NOMO-1 treated with DMSO at 0.1 percent for 48 hours (cell line): ENCODE measurements around the gene KIF26B.
"Not testable (repeated sequence)": the region's sequence is repeated elsewhere in the genome, so short reads cannot be mapped to it uniquely, and the experiment has no call there.

ENCODE experiments used
- DNase-seq: peaks from one replicate; lab custom pipeline; 2025; ENCODE audit not compliant: unreplicated experiment; lab: John Stamatoyannopoulos, UW

Gene KIF26B

DNA sequence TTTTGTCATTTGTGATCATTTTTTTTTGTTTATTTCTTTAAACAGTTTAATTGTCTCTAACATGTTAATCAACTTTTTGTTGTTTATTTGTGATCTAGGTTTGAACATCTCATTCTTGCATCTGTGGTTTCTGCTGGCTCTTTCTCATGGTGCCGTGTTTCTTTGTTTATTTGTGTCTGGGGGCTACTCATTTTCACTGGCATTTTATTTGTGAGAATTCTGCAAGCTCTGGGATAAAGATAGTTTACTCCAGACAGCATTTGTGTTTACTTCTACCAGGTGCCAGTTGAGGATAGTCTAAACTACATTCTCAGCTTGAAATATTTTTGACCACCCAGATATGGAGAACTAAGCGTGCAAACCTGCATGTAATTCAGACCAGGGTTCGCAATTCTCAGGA, 508.6 kb downstream of the KIF26B start:
- DNase-seq: no peak

DNA sequence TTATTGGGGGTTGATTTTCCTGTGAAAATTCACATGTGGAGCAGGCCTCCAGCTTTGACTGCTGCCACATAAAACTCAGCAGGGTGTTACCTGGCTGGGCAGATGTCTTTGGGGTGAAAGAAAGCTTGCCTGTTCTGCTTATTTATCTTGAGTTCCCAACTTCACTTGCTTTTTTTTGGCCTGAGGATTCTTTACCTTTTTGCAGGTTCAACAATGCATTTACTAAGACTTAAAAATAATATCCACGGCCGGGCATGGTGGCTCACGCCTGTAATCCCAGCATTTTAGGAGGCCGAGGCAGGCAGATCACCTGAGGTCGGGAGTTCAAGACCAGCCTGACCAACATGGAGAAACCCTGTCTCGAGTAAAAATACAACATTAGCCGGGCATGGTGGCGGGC, 509.1 kb downstream of the KIF26B start:
- no peak for DNase-seq

DNA sequence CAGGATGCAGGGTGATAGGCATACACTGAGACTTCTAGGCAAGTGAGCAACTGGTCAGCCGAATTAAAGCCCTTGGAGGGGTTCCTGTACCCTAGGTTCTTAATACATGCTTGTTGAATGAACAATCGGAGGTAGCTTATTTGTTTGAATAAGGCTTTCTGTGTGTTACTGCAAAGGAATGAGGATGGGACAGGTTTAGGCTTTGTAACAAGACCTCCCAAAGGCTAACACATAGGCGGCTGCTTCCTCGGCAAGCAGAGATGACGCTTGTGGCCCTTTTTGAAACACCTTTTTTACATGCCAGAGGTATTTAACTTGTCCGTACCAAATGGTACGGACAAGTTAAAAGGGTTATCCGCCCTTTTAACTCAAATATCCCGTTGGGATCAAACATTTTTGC, 511.6 kb downstream of the KIF26B start:
- DNase-seq: no peak

DNA sequence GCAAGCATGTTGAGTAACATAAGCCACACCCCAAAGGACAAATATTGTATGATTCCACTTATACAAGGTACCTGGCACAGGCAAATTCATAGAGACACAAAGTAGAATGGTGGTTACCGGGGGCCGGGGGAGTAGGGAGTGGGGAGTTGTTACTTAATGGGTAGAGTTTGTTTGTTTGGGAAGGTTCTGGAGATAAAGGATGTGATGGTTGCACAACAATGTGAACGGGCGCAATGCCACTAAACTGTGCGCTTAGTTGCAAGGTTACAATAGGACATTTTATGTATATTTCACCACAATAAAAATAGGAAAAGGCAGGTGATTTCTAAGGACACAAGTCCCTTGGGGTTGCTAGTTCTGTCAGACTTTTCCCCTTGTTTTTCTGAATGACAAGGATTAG, 516.6 kb downstream of the KIF26B start:
- no peak for DNase-seq

DNA sequence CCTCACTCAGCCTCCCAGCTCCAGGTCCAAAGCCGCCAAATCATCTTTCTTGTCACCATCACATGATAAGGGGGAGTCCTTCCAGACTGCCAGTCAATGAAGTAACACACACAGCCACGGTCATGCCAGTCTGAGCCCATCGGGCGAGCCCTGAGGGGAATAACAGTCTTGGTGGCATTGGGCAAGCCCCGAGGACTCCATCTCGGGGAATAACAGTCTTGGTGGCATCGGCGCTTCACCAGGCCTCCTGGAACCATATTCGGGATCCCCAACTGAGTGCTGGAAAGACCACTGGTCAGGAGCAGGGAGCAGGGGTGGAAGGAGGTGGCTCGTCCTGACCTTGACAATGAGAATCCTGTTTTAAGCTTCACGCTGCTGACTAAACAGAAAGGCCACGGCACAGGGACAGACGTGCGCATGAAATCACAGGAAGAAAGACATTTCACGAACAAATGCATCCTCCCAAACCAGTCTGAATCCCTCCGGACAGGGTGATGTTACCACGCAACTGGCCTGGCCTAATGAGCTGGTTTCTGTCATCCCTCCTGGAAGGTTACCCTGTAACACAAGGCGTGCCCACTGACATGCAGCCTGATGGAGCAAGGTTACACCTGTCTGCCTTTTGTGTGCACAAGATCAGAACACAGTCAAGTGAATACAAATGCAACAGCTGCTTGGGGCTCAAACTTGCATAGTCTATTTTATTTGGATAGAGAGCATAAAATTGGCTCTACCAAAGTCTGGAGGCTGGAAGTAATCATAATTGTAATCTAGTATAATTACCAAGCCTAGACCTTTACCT, 517.4 kb downstream of the KIF26B start:
- no peak for DNase-seq

DNA sequence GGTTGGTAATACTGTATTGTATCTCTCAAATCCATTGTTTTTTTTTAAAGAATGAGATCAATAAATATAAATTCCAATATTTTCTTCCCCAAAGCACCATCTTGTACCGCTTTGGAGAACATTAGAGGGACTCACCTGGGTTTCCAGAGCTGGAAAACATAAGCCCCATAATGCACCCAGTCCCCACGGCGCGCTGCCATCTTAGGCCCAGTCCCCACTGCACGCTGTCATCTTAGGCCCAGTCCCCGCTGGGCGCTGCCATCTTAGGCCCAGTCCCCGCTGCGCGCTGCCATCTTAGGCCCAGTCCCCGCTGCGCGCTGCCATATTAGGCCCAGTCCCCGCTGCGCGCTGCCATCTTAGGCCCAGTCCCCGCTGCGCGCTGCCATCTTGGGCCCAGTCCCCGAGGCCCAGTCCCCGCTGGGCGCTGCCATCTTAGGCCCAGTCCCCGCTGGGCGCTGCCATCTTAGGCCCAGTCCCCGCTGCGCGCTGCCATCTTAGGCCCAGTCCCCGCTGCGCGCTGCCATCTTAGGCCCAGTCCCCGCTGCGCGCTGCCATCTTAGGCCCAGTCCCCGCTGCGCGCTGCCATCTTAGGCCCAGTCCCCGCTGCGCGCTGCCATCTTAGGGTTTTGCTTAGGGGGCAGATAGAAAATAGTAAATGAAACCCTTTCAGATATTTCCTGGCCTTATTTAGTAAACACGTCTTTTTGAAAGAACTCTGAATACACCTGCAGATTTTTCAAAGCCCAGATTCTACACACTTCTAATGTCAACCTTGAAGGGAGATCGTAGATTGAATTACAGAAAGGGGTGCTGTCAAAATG, 518.3 kb downstream of the KIF26B start:
- DNase-seq: not testable (repeated sequence)

DNA sequence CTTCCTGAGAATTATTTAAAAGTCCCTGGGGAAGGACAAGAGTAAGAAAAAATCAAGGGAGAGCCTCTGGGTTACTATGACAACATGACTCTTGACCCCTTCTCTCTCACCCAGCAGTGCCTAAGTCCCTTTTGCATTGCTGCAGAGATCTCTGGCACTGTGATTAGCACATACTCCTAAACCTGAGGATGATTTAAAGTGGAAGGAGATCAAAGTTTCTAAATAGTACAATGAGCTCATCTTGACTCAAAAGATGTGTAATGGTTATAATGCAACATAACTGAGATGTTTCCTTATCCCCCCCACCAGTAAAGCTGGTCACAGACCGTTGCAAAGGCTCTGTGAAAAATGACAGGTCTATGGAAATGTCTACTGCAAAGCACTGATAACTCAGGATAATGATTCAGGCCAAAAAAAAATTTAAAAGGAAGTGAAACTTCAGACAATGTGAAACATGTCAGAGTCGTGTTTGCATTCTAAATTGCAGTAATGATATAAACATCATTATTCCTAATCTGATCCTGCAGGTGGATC, 519.2 kb downstream of the KIF26B start:
- peak; percentile 84 for DNase-seq

DNA sequence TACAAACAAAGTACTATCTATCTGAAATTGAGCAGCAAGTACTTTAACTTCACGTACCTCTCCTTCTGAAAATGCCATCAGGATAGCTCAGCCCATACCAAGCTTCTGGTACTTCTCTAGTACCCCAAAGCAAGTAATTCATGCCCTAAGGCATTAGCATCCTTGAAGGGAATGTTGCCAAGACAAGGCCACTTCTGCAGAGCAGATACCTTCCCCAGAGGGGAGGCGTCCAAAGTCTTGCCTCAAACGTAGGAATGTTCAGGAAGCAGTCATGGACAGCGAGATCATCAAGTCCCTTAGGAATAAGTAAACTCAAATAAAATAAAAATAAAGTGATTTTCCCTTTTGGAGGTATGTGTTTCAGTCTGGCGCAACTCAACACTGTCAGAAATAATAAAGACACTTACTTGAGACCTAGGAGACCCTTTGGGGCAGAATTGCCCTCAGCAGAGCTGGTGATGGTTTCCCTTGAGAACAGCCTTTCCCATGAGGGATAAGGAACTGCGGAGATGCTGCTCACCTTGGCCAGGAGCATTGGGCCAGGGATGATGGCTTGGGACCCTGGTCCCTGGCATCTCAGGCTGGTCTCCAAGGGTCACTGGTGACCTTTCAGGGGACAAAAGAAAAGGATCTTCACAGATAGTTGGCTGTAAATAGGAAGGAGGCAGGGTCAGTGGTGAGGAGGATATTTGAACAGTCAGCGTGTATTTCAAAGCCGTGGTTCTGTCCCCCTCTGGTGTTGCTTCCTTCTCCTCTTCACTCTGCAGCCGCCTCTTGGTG, 522.9 kb downstream of the KIF26B start:
- no peak for DNase-seq

DNA sequence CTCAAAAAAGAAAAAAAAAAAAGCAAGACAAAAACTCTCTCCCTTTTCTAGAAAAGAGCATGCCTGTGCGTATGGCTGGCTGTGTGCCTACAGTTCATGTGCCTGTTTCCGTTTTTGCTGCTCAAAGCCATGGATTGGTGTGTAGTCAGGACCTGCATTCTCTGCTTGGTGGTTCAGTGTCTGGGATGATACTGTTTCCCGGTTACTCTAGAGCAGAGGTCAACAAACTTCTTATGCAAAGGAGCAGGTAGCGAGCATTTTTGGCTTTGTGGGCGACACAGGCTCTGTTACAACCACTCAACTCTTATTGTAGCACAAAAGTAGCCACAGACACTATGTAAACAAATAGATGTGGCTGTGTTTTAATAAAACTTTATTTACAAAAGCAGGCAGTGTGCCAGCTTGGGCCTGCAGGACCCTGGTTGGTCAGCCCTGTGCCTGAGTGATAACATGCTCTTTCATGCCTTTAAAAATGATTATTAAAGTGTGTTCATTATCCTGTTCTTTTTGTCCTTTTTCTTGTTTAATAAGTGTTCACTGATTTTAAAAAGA, 524.2 kb downstream of the KIF26B start:
- DNase-seq: no peak

DNA sequence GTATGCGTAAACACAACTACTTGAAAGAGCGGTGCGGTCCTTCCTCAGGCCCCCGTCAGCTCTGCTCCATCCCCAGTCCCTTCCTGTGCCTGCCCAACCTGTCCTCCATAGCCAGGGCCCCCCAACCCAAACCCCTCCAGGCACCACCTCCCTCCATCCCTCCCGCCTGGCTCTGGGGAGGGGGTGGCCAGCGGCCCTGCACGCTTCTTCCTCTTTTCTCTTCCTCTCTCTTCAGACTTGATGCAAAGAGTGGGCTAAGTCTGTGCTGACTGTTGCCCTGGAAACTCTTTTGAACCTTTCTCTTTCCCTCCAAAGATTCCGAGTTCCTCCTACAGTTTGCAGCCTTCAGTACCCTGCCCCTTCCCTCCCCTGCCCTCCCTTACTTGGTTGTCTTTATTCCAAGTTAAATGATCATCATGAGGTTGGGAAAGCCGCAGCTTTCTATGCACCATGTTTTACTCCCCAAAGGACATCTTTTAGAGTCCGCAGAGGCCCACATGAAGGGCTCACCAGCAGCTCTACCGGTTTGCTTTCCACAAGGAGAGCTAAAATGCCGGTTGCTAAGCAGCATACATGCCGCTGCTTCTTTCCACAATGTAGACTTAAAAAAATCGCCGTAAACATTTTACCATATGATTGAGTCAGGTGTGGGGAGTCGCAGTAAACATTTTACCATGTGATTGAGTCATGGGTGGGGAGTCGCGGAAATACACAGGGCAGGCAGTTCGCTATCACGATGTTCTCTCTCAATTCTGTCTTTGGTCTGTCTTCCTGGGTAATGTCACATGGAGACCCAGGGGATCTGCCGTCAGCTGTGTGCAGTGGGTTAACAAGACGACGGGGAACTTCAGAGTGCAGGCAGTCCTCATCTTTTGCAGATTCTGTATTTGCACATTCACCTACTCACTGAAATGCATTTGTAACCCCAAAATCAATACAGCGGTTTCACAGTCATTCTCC, 525.3 kb downstream of the KIF26B start:
- DNase-seq: peak; percentile 58

DNA sequence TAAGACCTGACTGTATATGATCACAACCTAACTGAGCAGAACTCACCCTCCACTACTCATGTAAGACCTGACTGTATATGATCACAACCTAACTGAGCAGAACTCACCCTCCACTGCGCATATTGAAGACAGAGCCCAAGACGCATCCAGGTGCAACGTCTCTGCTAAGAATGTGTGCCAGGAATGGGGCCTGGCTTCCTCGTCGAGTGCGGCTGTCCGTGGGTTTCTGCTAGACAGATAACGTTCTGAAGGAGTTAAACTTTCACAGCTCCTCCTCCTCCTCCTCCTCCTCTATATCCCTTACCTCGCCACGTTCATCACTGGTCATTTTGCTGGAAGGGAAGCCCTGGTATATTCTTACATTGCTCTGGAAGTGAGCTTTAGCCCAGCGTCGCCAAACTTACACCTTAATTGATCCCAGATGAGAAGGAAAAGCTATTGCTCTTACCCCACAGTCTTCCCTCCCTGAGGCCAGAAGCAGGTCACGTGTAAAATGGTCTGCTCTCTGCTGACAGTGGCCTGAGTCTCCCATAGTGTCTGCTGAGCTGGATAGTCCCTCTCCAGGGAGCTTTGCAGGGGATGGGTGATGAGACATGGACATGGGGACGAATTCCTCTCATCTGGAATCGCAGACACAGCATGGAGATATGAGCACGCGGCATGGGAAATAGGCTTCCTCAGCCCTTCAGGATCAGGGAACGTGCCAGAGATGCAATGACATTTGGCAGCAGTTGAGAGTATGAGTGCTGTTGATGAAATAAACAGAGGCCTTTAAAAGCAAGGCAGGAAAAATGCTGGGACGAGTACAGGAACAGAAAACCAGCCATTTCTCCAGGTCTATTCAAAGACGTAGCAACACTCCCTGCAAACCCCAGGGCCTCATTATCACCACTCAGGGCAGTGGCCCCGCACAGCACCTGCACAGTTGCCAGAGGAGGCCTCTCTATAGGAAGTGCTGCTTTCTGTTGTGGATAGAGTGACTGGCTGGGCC, 528.1 kb downstream of the KIF26B start:
- no peak for DNase-seq

DNA sequence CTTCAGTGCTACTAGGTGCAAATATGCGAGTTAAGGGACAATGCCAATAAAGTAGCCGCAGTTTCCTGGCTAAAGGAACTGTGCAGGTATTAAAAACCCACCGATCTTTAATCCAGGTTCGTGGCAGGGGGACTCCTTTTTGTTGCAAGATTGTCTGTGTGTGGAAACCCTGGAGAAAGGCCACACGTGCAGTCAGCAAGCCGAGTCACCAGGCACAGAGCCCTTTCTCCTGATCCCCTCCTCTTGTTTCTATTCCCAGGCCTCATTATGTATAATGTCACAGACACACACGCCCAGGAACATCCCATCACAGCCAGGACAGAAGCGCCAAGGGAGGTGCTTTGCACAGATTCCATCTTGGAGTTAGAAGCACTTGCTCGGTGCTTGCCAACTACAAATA, 528.9 kb downstream of the KIF26B start:
- DNase-seq: no peak

DNA sequence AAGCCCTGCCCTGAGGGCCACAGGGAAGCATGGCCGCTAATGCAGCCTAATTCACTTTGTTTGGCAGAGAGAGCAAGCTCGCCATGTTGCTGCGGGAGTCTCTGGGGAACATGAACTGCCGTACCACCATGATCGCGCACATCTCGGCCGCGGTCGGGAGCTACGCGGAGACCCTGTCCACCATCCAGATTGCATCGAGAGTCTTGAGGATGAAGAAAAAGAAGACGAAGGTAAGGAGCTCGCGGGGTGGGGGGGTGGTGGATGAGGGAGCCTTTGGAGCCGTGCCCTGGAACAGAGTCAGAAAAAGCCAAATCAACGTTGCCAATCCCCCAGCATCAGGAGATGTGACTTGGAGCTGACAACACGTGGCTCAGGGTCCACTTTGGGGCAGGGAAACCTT, 529.4 kb downstream of the KIF26B start:
- no peak for DNase-seq

DNA sequence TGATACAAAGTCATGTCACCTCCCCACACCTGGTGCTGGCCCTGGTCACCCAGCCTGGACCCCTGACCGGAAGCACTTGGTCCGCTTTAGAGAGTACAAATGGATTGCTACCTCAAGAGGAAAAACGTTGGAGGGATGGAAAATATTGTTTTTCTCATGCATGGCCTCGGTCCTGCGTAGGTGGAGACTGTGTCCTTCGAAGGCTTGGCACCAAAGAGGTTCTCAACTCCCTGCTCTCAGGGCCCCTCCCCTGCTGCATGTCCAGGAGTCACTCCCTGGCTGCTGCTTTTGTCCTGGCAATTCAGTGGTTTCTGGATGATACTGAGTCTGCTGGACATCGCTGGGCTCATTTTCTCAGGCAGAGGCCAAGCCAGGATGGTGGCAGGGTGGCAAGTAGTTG, 529.8 kb downstream of the KIF26B start:
- DNase-seq: no peak

DNA sequence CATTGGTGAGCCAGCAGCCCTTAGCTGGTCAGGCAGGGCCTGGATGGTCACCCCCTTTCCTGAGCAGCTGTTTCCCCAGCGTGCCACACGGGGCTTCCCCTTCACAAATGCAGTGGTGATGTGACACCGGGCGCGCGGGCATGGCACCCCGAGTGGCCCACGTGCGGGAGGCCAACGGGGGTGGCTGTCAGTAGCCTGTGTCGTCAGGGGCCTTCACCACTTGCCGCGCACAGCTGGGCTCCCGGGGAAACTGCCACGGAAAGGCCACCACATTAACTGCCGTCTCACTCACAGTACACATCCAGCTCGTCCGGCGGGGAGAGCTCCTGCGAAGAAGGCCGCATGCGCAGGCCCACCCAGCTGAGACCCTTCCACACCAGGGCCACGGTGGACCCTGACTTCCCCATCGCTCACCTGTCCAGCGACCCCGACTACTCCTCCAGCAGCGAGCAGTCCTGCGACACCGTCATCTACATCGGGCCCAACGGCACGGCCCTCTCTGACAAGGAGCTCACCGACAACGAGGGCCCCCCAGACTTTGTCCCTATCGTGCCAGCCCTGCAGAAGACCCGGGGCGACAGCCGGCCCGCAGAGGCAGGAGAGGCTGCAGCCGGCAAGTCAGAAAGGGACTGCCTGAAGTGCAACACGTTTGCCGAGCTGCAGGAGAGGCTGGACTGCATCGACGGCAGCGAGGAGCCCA, 530.5 kb downstream of the KIF26B start:
- DNase-seq: no peak

DNA sequence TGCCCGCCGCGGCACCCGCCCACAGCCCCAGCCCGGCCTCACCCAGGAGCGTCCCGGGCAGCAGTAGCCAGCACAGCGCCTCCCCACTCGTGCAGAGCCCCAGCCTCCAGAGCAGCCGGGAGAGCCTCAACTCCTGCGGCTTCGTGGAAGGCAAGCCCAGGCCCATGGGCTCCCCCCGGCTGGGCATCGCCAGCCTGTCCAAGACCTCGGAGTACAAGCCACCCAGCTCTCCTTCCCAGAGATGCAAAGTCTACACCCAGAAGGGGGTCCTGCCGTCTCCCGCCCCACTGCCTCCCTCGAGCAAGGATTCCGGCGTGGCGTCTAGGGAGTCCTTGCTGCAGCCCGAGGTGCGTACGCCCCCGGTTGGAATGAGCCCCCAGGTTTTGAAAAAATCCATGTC, 531.2 kb downstream of the KIF26B start:
- DNase-seq: no peak

DNA sequence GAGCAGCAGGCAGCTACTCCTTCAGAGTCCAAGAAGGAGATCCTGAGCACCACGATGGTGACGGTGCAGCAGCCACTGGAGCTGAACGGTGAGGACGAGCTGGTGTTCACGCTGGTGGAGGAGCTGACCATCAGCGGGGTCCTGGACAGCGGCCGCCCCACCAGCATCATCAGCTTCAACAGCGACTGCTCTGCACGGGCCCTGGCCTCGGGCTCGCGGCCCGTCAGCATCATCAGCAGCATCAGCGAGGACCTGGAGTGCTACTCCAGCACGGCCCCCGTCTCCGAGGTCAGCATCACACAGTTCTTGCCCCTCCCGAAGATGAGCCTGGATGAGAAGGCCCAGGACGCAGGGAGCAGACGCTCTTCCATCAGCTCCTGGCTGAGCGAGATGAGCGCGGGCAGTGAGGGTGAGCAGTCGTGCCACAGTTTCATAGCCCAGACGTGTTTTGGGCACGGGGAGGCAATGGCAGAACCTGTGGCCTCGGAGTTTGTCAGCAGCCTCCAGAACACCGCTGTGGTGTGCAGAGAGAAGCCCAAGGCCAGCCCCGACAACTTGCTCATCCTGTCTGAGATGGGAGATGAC, 531.8 kb downstream of the KIF26B start:
- DNase-seq: no peak

DNA sequence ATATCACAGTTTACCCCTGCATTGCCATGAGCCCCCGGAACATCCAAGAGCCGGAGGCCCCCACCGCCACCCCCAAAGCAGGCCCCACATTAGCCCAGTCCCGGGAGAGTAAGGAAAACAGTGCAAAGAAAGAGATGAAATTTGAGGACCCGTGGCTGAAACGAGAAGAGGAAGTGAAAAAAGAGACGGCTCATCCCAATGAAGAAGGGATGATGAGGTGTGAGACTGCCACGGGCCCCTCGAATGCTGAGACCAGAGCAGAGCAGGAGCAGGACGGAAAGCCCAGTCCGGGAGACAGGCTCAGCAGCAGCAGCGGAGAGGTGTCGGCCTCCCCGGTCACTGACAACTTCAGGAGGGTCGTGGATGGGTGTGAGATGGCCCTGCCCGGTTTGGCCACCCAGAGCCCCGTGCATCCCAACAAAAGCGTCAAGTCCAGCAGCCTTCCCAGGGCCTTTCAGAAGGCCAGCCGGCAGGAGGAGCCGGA, 532.4 kb downstream of the KIF26B start:
- no peak for DNase-seq
